H1 (cell line): ENCODE measurements around the gene FRMD3. TPM values are rescaled to one million over a fixed set of nuclear protein-coding genes. Genes with fewer than 3 reads are reported as not detected.

Experiments used
- CBX5 ChIP-seq: fragments of 300-800, 300-1000 bp; sonication (generic); IDR thresholded peaks from 2 replicates; pipeline ENCODE4 v1.7.1; 2016; ENCODE audit warnings: antibody characterized with exemption, low read length, low read depth
- EZH2 ChIP-seq: fragments of 200-600 bp; sonication (generic); IDR thresholded peaks from 2 replicates; pipeline ENCODE4 v1.7.1; 2012; ENCODE audit warnings: low read depth, mild to moderate bottlenecking, moderate library complexity, low read length, inconsistent platforms; ENCODE audit not compliant: severe bottlenecking
- SP2 ChIP-seq: IDR thresholded peaks from 2 replicates; pipeline ENCODE4 v1.6.1; 2012; ENCODE audit warnings: mild to moderate bottlenecking, low read length, inconsistent platforms
- polyA plus RNA-seq, 7 experiments: library from polyadenylated mRNA; depleted of rRNA in 3 of 7; stranded (reverse) in 5 of 7; unstranded in 2 of 7; fragments of >200 nt in 5 of 7; fragments of 200-250 nt in 2 of 7; gene quantifications; 1 replicate in 5 of 7; 2 replicates in 1 of 7; 4 replicates in 1 of 7; pipeline versions ENCODE4 v1.2.1 to v1.2.3, GENCODE V29; 2011 to 2013; ENCODE audit warnings: missing spikeins in 2 of 7, mixed read lengths in 2 of 7
- total RNA-seq: library from RNA; stranded (reverse); fragmentation: NEBNext Ultra II Directional; extraction: Animal tissue kit (Norgen Biotek cat#: 25700); gene quantifications from 2 replicates; pipeline ENCODE4 v1.2.1, GENCODE V29; 2021

The FRMD3 gene
- total and polyA plus RNA-seq, 2 of the 8 experiments (the other 6 are each of a cell fraction or from before 2014, with no cell fraction given): 0.15 to 1.4 TPM

GRCh38 chr9:83435301-83435700, 102.9 kb downstream of the FRMD3 start (continued):
- TF ChIP-seq EZH2 (no peak), SP2 (no peak), CBX5 (no peak)
